ENCODE measurements around the gene SSRP1. TPM values are rescaled to one million over a fixed set of nuclear protein-coding genes. Genes with fewer than 3 reads are reported as not detected.

Gene SSRP1
- total and polyA plus RNA-seq, 9 of the 15 experiments (the other 6 are each of a cell fraction or from before 2014, with no cell fraction given), result 91.1 to 416 (median 245) TPM

DNA sequence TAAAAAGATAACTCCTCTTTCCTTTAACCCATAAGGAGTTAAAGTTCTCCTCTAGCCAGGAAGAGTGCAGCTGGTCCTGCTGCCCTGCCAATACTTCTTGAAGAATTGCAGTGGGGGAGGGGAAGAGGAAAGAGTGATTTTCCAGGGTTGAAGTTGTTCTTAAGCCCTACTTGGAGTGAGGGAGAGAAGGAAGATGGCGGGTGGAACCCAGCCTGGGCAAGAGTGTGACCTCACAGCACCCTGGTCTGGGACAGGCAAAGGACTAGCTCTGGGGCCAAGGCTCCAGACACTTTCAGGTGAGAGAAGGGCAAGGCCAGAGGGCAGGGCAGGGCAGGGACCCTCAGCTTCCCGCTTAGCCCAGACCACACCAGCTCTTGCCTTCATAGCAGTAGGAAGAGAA lies 17.5 kb downstream of the SSRP1 start:
- Histone ChIP-seq H3K9me3 (replicated peaks; ENCODE audit: control insufficient read depth, insufficient read depth, low read depth, low read length) (no peaks in the 10 kb centered on the region), H3K9me1 (ENCODE audit: control insufficient read depth, insufficient read depth, low read length) (peaks cover 7% of the 10 kb centered on the region), H3K4me1 (replicated peaks in 1 of 2; ENCODE audit: control insufficient read depth in 2 of 2, insufficient read depth in 2 of 2, low read length in 2 of 2) (peaks cover 33 to 41% of the 10 kb centered on the region in 2 experiments), H3K27me3 (ENCODE audit: control insufficient read depth in 2 of 2, insufficient read depth in 2 of 2, low read length in 2 of 2) (no peaks in the 10 kb centered on the region), H3K27ac (ENCODE audit: extremely low read depth, low read depth, low read length) (no peak overlapping the region), H3K4me3 (no peak overlapping the region), H2AFZ (ENCODE audit: low read depth, low read length) (no peak overlapping the region), H3K4me2 (ENCODE audit: insufficient read depth, low read length) (no peak overlapping the region), H4K20me1 (replicated peaks; ENCODE audit: control insufficient read depth, insufficient read depth, low read length) (peaks cover 9% of the 10 kb centered on the region), H3K36me3 (ENCODE audit: control insufficient read depth, insufficient read depth, low read length) (peaks cover 80% of the 10 kb centered on the region), H3K9ac (ENCODE audit: insufficient read depth in 1 of 2, low read depth in 2 of 2, low read length in 2 of 2) (peak overlapping the region in 1 of 2 experiments; percentile 52; a peak in 1 of 4 replicates), H3K79me2 (ENCODE audit: control insufficient read depth, insufficient read depth, low read length) (peaks cover 26% of the 10 kb centered on the region)
- intact Hi-C loops (cut with micrococcal nuclease), result no loop called here
- in situ Hi-C loops (cut with MboI), result no loop called here
- no peak for DNase-seq (ENCODE audit: extremely low read depth in 1 of 4, low spot score in 3 of 4)
- ChIA-PET POLR2A (interaction anchor here (0.8 kb wide), 2 partner anchors 229 to 423 kb away, joined by 3 to 4 read pairs; partner anchors contain the start of gene SELENOH), CTCF (ENCODE audit: low intra/inter-chr PET ratio) (no interaction called here)
- ATAC-seq, result no peak
- TF ChIP-seq KDM1A (IDR thresholded peaks at IDR 0.05) (no peak), RAD21 (CRISPR knock-in tag; conservative IDR thresholded peaks at IDR 0.05 in 1 of 2, IDR thresholded peaks at IDR 0.05 in 1 of 2) (no peak), ZC3H8 (IDR thresholded peaks at IDR 0.05) (no peak), ZNF586 (CRISPR knock-in tag; conservative IDR thresholded peaks at IDR 0.05) (no peak), NRF1 (conservative IDR thresholded peaks at IDR 0.05 in 1 of 2, IDR thresholded peaks at IDR 0.05 in 1 of 2) (no peak), TEAD4 (IDR thresholded peaks at IDR 0.05; ENCODE audit: low read length) (no peak), TEAD4 (CRISPR knock-in tag; IDR thresholded peaks at IDR 0.05; ENCODE audit: borderline replicate concordance) (no peak), DEAF1 (CRISPR knock-in tag; IDR thresholded peaks at IDR 0.05) (no peak), ASH1L (IDR thresholded peaks at IDR 0.05; ENCODE audit: borderline replicate concordance, low read depth, partially characterized antibody) (no peak), RNF2 (IDR thresholded peaks at IDR 0.05) (no peak), RFX7 (CRISPR knock-in tag; IDR thresholded peaks at IDR 0.05) (no peak), RBM14 (IDR thresholded peaks at IDR 0.05; ENCODE audit: borderline replicate concordance, insufficient read depth, low read depth, low read length) (no peak), ZNF347 (CRISPR knock-in tag; IDR thresholded peaks at IDR 0.05; ENCODE audit: low read depth) (no peak), MAFK (IDR thresholded peaks at IDR 0.05; ENCODE audit: low read length) (no peak), HDAC2 (IDR thresholded peaks at IDR 0.05) (no peak), E2F3 (CRISPR knock-in tag; IDR thresholded peaks at IDR 0.05) (no peak)
- TF ChIP-seq, protein P1, sequence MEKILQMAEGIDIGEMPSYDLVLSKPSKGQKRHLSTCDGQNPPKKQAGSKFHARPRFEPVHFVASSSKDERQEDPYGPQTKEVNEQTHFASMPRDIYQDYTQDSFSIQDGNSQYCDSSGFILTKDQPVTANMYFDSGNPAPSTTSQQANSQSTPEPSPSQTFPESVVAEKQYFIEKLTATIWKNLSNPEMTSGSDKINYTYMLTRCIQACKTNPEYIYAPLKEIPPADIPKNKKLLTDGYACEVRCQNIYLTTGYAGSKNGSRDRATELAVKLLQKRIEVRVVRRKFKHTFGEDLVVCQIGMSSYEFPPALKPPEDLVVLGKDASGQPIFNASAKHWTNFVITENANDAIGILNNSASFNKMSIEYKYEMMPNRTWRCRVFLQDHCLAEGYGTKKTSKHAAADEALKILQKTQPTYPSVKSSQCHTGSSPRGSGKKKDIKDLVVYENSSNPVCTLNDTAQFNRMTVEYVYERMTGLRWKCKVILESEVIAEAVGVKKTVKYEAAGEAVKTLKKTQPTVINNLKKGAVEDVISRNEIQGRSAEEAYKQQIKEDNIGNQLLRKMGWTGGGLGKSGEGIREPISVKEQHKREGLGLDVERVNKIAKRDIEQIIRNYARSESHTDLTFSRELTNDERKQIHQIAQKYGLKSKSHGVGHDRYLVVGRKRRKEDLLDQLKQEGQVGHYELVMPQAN (IDR thresholded peaks at IDR 0.05; ENCODE audit: borderline replicate concordance), result no peak
- TF ChIP-seq, protein P2, sequence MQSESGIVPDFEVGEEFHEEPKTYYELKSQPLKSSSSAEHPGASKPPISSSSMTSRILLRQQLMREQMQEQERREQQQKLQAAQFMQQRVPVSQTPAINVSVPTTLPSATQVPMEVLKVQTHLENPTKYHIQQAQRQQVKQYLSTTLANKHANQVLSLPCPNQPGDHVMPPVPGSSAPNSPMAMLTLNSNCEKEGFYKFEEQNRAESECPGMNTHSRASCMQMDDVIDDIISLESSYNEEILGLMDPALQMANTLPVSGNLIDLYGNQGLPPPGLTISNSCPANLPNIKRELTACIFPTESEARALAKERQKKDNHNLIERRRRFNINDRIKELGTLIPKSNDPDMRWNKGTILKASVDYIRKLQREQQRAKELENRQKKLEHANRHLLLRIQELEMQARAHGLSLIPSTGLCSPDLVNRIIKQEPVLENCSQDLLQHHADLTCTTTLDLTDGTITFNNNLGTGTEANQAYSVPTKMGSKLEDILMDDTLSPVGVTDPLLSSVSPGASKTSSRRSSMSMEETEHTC (IDR thresholded peaks at IDR 0.05), result no peak
- WGBS (ENCODE audit: insufficient coverage, low coverage, missing lambda C conversion rate), result 75% methylated on average over 2 of the region's 2 CpGs
- FAIRE-seq, result no peak
- BruUV-seq (replicated peaks), result no TSS peak

Data from K562 (cell line).